ENCODE measurements around the gene C16orf95.
"Not testable (repeated sequence)": the region's sequence is repeated elsewhere in the genome, so short reads cannot be mapped to it uniquely, and the experiment has no call there.

Gene C16orf95

GRCh38 chr16:87316923-87317749 is at the start of gene C16orf95:
C16orf95 (minus strand) TSS chr16:87317392; CDS start chr16:87317242, 150 bp downstream.
- peak; percentile 92 for DNase-seq

- DNase-seq = no peak
These were observed 49.7 kb upstream of the C16orf95 start for GRCh38 chr16:87366930-87367329.

GRCh38 chr16:87366288-87366687 is 49.1 kb upstream of the C16orf95 start:
- DNase-seq = no peak

- no peak for DNase-seq
These were observed 48.0 kb upstream of the C16orf95 start for GRCh38 chr16:87365021-87365713.

GRCh38 chr16:87363771-87364455 is 46.7 kb upstream of the C16orf95 start:
- no peak for DNase-seq

- not testable (repeated sequence) for DNase-seq
These were observed 45.8 kb upstream of the C16orf95 start for GRCh38 chr16:87362828-87363559.

GRCh38 chr16:87361916-87362619 is 44.9 kb upstream of the C16orf95 start:
- no peak for DNase-seq

GRCh38 chr16:87360862-87361610 is 43.8 kb upstream of the C16orf95 start:
- no peak for DNase-seq

GRCh38 chr16:87359121-87359520 is 41.9 kb upstream of the C16orf95 start:
- DNase-seq = no peak

GRCh38 chr16:87358696-87359095 is 41.5 kb upstream of the C16orf95 start:
- DNase-seq = no peak

GRCh38 chr16:87358250-87358649 is 41.1 kb upstream of the C16orf95 start:
- no peak for DNase-seq

- DNase-seq = no peak
These were observed 39.3 kb upstream of the C16orf95 start for GRCh38 chr16:87356491-87356853.

- no peak for DNase-seq
These were observed 36.4 kb upstream of the C16orf95 start for GRCh38 chr16:87353613-87354012.

GRCh38 chr16:87352818-87353217 is 35.6 kb upstream of the C16orf95 start:
- no peak for DNase-seq

- DNase-seq = no peak
These were observed 34.1 kb upstream of the C16orf95 start for GRCh38 chr16:87351320-87351698.

- no peak for DNase-seq
These were observed 33.6 kb upstream of the C16orf95 start for GRCh38 chr16:87350681-87351319.

GRCh38 chr16:87350031-87350430 is 32.8 kb upstream of the C16orf95 start:
- DNase-seq = no peak

GRCh38 chr16:87348616-87349157 is 31.5 kb upstream of the C16orf95 start:
- DNase-seq = no peak

- DNase-seq = no peak
These were observed 30.9 kb upstream of the C16orf95 start for GRCh38 chr16:87347932-87348615.

GRCh38 chr16:87346517-87347060 is 29.4 kb upstream of the C16orf95 start:
- DNase-seq = no peak
